Right renal pelvis (tissue), 4 donors: ENCODE results near the gene CAMK1D. TPM values are rescaled to one million over a fixed set of nuclear protein-coding genes. Genes with fewer than 3 reads are reported as not detected.

ENCODE experiments used
- DNase-seq, 4 donors: peaks; one replicate each; pipeline ENCODE4 v3.0.0-alpha.2; 2013; ENCODE audit warnings: low read depth in 4 of 4, low spot score in 3 of 4, missing footprints in 1 of 4
- polyA plus RNA-seq, 4 donors: library from polyadenylated mRNA; unstranded; fragments of 120-200 nt; gene quantifications; one replicate each; pipeline ENCODE4 v1.2.1, GENCODE V29; 2013; ENCODE audit not compliant: insufficient read length in 4 of 4

The CAMK1D gene
- polyA plus RNA-seq, 4 donors: 10.5 to 12.4 (median 11.0) TPM

- DNase-seq: no peak
These were observed 159.9 kb downstream of the CAMK1D start for GRCh38 chr10:12509016-12509793.

DNA sequence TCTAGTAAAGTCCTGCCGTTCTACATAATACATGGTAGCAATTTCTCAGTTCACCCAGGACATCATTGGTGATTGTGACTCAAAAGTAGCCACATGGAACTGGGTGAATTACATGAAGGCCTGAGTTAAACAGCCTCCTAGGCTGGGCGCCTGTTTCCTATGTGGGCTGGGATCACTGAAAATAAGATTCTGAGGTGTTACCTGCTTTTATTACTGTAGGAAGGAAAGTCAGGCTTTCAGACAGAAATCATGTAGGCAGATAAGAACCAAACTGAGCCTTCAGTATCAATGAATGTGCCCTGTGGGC, 160.4 kb downstream of the CAMK1D start:
- DNase-seq: no peak

DNA sequence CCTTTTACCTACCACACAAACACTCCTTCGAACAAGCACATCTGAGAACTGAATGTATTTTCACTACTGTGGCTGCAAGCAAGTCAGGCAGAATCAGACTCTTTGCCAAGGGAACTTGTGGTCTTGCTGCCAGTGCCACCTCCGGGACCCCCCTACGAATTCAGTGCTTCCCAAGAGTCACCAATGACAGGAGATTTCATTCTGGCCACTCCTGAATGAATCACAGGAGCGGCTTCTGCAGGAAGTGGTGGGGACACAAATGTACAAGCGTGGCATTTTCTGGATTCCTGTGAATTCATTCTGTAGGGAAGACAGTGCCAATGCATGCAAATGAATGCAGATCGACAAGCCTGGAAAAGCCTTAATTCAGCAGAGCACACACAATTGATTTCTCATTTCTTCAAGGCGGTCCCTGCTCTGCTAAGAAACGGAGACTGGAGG, 161.2 kb downstream of the CAMK1D start:
- DNase-seq: no peak

DNA sequence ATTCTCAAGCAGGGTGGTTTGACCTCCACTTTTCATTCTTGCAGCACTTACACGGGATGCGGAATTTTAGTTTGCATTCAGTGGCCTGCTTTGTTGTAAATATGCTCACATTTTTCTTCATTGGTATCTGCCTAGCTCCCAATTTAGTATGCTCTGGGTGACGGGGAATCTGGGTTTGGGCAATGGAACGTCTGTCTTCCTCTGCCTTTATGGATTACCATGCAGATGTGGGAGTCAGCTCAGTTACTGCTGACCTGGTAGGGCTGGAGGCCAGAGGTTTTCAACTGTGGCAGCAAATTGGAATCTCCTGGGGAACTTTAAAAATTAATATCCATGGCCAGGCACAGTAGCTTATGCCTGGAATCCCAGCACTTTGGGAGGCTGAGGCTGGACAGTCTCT, 161.6 kb downstream of the CAMK1D start:
- no peak for DNase-seq

DNA sequence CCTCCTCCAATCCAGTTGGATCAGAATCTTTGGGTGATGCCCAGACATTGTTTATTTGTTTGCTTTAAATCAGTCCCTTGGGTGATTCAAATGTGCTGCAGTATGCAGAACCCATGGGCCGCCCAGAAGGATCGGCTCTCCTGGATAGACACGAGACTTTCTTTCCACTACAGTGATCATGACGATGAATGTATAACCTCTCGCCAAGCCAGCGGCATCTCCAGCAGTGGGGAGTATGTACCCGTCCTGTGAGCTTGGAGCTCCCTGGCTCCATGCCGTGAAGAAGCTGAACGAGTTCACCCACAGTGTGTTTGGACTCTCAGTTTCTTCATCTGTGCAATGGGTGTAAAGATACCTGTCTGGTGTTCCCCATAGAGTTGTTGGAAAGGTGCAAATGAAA, 162.3 kb downstream of the CAMK1D start:
- DNase-seq: no peak

GRCh38 chr10:12512332-12513002, 163.1 kb downstream of the CAMK1D start:
- no peak for DNase-seq

DNA sequence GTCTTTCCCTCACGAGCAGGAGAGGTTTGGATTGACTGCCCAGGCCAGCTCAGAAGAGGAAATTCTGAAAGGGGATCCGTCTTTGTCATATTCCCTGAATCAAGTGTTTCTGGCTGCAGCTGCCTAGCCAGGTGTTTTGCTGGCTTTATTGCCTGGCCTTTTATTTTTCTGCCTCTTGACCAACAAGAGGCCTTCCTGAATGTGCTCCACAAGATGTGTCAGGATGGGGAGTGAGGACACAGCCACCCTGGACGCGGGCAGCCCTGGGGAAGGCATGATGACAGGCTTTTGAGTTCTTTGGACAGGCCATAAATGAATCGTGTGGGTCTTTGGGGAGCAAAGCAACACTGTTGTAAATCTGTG, 163.6 kb downstream of the CAMK1D start:
- DNase-seq: no peak

DNA sequence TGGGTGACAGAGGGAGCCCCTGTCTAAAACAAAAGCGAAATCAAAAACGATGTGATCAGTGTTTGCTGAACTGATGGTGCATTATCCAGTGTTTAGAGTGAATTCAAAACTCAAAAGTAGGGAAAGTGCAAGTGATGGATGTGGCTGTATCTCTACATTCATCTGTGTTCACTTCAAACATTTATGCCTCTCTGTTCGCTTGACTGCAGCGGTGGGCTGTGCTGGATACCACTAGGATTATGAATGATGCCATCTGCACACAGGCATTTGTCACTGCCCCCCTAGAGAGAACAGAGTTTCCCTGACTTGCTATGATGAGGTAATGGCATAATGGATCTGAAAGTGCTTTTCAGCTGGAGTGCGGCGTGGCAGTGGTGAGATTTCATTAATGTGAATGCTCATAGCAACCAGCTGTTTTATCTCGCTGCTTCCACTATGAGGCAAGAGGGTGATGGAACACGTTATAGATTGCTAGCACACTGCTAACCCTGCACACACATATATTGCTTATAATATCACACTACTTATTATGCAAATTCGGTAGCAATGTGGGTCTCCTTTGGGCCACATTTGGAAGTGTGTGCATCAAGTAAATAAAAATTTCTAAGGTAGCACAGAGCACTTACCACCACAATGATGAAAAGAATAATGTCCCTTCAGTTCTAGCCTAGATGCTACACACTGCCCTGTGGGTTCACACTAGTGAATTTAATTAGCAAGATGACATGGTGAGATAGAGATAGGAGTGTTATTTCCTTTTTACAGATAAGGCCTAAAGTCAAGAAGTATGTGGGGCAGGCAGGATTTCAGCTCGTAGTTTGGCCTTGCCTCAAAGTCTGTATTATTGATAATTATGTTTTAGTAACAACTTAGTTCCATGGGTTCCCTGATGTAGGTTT, 164.7 kb downstream of the CAMK1D start:
- DNase-seq: no peak

- DNase-seq: no peak
These were observed 168.7 kb downstream of the CAMK1D start for GRCh38 chr10:12518024-12518423.

- no peak for DNase-seq
These were observed 172.1 kb downstream of the CAMK1D start for GRCh38 chr10:12521423-12521822.

GRCh38 chr10:12526311-12526710, 177.0 kb downstream of the CAMK1D start:
- DNase-seq: no peak

GRCh38 chr10:12529976-12530375, 180.6 kb downstream of the CAMK1D start:
- DNase-seq: no peak

DNA sequence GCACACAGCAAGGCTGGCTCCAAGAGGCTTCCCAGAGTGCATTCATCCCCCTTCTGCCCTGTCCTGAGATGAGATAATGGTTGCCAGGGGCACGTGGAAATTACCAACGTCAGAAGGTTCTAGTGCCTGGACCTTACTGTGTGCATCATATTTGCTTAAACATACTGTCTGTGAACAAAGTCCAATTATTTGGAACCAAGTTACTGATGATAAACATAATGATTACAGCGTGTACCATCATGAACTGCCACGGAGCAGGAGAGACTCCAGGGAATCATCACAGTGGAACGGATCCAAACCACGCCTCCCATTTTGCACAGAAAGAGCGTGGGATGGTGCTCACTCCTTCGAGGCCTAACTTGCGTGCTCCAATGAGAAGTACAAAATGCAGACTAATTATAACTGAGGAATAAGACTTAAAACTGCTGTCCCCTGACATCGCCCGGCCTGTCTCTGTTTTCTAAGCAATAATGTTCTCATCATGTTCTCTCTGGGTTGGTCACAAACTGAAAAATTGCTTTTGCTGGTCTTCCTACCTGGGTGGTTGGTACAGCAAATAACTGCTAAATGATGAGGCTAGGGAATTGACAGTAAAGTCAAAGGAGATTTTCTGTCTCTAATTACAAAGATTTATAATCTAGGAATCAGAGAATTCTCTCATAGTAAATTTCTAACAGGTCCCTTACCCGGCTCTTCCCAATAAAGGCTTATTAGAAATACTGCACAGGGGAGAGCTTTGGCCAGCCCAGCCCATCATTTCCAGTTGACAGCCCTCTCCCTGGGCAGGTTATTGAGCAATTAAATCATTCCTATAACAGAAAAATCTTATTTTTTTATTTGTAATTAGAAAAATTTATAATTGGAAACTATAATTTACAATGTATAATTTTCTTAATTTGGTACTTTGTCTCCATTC, 182.2 kb downstream of the CAMK1D start:
- DNase-seq: no peak

DNA sequence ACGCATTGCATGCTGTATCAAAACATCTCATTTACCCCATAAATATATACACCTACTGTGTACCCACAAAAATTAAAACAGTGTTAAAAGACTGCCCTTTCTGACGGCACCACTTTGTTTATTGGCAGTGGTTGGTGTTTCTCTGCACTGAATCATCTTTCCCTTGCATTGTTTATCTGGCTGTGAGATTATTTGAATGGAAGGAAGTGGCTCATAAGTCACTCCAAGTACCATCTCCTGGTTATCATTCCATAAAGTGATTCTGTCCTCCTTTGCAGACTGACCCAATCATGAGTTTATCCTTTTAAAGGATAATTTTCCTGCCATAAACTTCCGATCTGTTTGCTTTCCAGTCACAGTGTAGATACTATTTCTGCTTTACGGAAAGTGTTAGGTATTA, 183.8 kb downstream of the CAMK1D start:
- DNase-seq: no peak

- DNase-seq: no peak
These were observed 184.4 kb downstream of the CAMK1D start for GRCh38 chr10:12533723-12534122.

GRCh38 chr10:12534824-12535223, 185.5 kb downstream of the CAMK1D start:
- DNase-seq: no peak

- no peak for DNase-seq
These were observed 186.3 kb downstream of the CAMK1D start for GRCh38 chr10:12535656-12536055.

GRCh38 chr10:12538491-12538995, 189.2 kb downstream of the CAMK1D start:
- no peak for DNase-seq

DNA sequence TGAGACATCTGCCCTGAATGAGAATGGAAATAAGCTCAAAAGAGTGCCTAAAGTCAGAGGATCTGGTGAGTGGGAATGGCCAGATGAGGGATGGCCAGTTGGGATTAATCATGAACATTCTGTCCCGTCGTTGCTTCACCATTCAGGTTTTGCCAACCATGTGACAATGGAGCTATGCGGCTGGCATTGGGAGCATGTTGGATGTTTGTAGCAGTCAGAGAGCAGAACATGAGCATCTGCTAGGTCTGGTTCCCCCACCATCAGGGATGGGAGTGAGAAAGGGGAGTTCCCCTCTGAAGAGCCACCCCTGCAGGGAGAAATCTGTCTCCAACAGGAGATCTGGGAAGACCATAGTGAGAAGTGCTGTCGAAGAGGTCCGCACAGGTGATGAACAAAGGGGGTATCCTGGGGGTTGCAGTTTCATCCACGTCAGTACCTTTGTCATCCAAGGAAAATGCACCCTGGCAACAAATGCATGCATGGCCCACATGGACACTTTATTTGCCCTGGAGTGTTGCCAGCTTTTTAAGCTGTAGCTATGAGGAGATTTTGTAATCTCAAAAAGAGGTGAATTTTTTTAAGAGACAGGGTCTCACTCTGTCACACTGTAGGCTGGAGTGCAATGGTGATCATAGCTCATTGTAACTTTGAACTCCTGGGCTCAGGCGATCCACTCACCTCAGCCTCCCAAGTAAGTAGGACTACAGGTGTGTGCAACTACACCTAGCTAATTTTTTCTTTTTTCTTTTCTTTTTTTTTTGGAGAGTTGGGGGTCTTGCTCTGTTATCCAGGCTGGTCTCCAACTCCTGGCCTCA, 190.2 kb downstream of the CAMK1D start:
- no peak for DNase-seq
